GM13976 (cell line): ENCODE data around the gene NUDT3.
"Not testable (repeated sequence)": the region's sequence is repeated elsewhere in the genome, so short reads cannot be mapped to it uniquely, and the experiment has no call there.

ENCODE experiments used
- DNase-seq: peaks from one replicate; pipeline ENCODE4 v3.0.0; 2012; ENCODE audit warnings: low spot score
- CTCF ChIP-seq: IDR thresholded peaks from 2 replicates; pipeline ENCODE4 v1.5.1; 2012; ENCODE audit warnings: borderline replicate concordance, mild to moderate bottlenecking; ENCODE audit not compliant: insufficient read depth; ENCODE audit errors: extremely low read depth, missing control alignments, control extremely low read depth
- in situ Hi-C: fragments of 300-500 bp; cut with MboI; formaldehyde crosslinking; loops from one replicate; pipeline ENCODE4 v1.12.0; 2022; ENCODE audit warnings: low sequenced_read_pairs, mixed read lengths, inconsistent platforms; ENCODE audit not compliant: unreplicated experiment

The NUDT3 gene

GRCh38 chr6:34328969-34329368 lies 63.5 kb downstream of the NUDT3 start:
- DNase-seq, result no peak
- in situ Hi-C loops, result no loop called here
- no peak for TF ChIP-seq CTCF

GRCh38 chr6:34327313-34328205 lies 64.9 kb downstream of the NUDT3 start:
- not testable (repeated sequence) for DNase-seq

GRCh38 chr6:34325633-34326032 lies 66.8 kb downstream of the NUDT3 start:
- no peak for TF ChIP-seq CTCF
- no peak for DNase-seq
- in situ Hi-C loops, result no loop called here

More at GRCh38 chr6:34327313-34328205, 64.9 kb downstream of the NUDT3 start:
- in situ Hi-C loops, result not testable (repeated sequence)

GRCh38 chr6:34324738-34325444 lies 67.6 kb downstream of the NUDT3 start:
- in situ Hi-C loops, result no loop called here
- DNase-seq, result no peak
- no peak for TF ChIP-seq CTCF

- in situ Hi-C loops, DNase-seq: not testable (repeated sequence)
These were observed 68.2 kb downstream of the NUDT3 start for GRCh38 chr6:34324221-34324620.

- no peak for TF ChIP-seq CTCF
- DNase-seq, result no peak
- in situ Hi-C loops, result no loop called here
These were observed 69.2 kb downstream of the NUDT3 start for GRCh38 chr6:34323300-34323699.

- in situ Hi-C loops, result no loop called here
- TF ChIP-seq CTCF, result no peak
- no peak for DNase-seq
These were observed 69.7 kb downstream of the NUDT3 start for GRCh38 chr6:34322732-34323131.
